Breast epithelium (tissue), 4 donors: ENCODE data around the gene MTG1. TPM values are rescaled to one million over a fixed set of nuclear protein-coding genes. Genes with fewer than 3 reads are reported as not detected.

Experiments used
- DNase-seq, 2 donors: peaks; one replicate each; pipeline ENCODE4 v3.0.0-alpha.2; 2019; ENCODE audit warnings: low spot score in 2 of 2
- H3K27ac ChIP-seq, 2 donors: fragments of 200-600 bp; sonication (generic) in 1 of 2; one replicate each; pipeline ENCODE4 v1.5.1; 2016 to 2019; ENCODE audit warnings: mild to moderate bottlenecking in 1 of 2
- H3K27me3 ChIP-seq, 2 donors: fragments of 200-600 bp; sonication (generic) in 1 of 2; one replicate each; pipeline versions ENCODE4 v1.5.1 to v1.6.0; 2017 to 2019; ENCODE audit warnings: control low read depth in 1 of 2, mild to moderate bottlenecking in 1 of 2
- H3K36me3 ChIP-seq: fragments of 200-600 bp; one replicate; pipeline ENCODE4 v1.5.1; 2019
- H3K4me1 ChIP-seq, 2 donors: fragments of 200-600 bp; sonication (generic); one replicate each; pipeline ENCODE4 v1.5.1; 2016 to 2019; ENCODE audit warnings: control low read depth in 1 of 2
- H3K4me3 ChIP-seq, 3 donors: fragments of 200-600 bp; sonication (generic); 1 replicate in 2 of 3; 2 replicates in 1 of 3; pipeline ENCODE4 v1.5.1; 2016 to 2019; ENCODE audit warnings: mild to moderate bottlenecking in 3 of 3, moderate library complexity in 2 of 3
- H3K9me3 ChIP-seq, 2 donors: fragments of 200-600 bp; sonication (generic) in 1 of 2; one replicate each; pipeline ENCODE4 v1.5.1; 2016 to 2019; ENCODE audit warnings: control low read depth in 1 of 2
- CTCF ChIP-seq, 3 donors: fragments of 450-650 bp; IDR thresholded peaks; one replicate each; pipeline ENCODE4 v1.5.1; 2016 to 2017; ENCODE audit warnings: antibody characterized with exemption in 3 of 3, mild to moderate bottlenecking in 3 of 3, moderate library complexity in 3 of 3
- POLR2A ChIP-seq: fragments of 450-650 bp; IDR thresholded peaks from one replicate; pipeline ENCODE4 v1.6.1; 2016; ENCODE audit warnings: antibody characterized with exemption, mild to moderate bottlenecking, moderate library complexity
- POLR2AphosphoS5 ChIP-seq, 3 donors: sonication (generic); formaldehyde crosslinking; IDR thresholded peaks; one replicate each; pipeline ENCODE4 v1.6.1; 2017; ENCODE audit warnings: antibody characterized with exemption in 3 of 3
- intact Hi-C: fragments of 100-400 bp; cut with DNase I; formaldehyde crosslinking; loops from one replicate; pipeline ENCODE4 v1.15.1; 2023; ENCODE audit warnings: low total_unique reads
- total RNA-seq, 3 donors: library from RNA; depleted of rRNA; stranded (reverse); fragments of >200 nt; gene quantifications; one replicate each; pipeline ENCODE4 v1.1.0, GENCODE V29; 2016

Gene MTG1
- total RNA-seq, 3 donors from 2014 or later, result 22.9 to 56.4 (median 37.0) TPM

GRCh38 chr10:133397938-133398337 is 4.0 kb downstream of the MTG1 start:
- H3K4me1 ChIP-seq, result peaks cover 3 to 8% of the 10 kb centered on the region in 2 donors
- TF ChIP-seq POLR2AphosphoS5 (IDR thresholded peaks at IDR 0.05), result no peak
- TF ChIP-seq POLR2A, result no peak
- TF ChIP-seq CTCF (IDR thresholded peaks at IDR 0.05), result no peak
- H3K27ac ChIP-seq, result no peak overlapping the region
- H3K9me3 ChIP-seq, result no peaks in the 10 kb centered on the region
- H3K4me3 ChIP-seq, result no peak overlapping the region
- no peaks in the 10 kb centered on the region for H3K36me3 ChIP-seq
- DNase-seq, result no peak
- intact Hi-C loops, result no loop called here
- no peaks in the 10 kb centered on the region for H3K27me3 ChIP-seq

GRCh38 chr10:133399123-133399601 is 5.2 kb downstream of the MTG1 start:
- TF ChIP-seq POLR2AphosphoS5 (IDR thresholded peaks at IDR 0.05), result no peak
- no peak for DNase-seq
- no peaks in the 10 kb centered on the region for H3K36me3 ChIP-seq
- no peaks in the 10 kb centered on the region for H3K27me3 ChIP-seq
- no peak overlapping the region for H3K4me3 ChIP-seq
- peaks cover 3 to 8% of the 10 kb centered on the region in 2 donors for H3K4me1 ChIP-seq
- no peaks in the 10 kb centered on the region for H3K9me3 ChIP-seq
- intact Hi-C loops, result no loop called here
- H3K27ac ChIP-seq, result no peak overlapping the region

GRCh38 chr10:133400624-133401424 is 6.9 kb downstream of the MTG1 start:
- intact Hi-C loops, result no loop called here
- Histone ChIP-seq H3K4me3 (no peak overlapping the region), H3K27me3 (no peaks in the 10 kb centered on the region), H3K4me1 (no peaks in the 10 kb centered on the region), H3K36me3 (no peaks in the 10 kb centered on the region), H3K27ac (no peak overlapping the region), H3K9me3 (no peaks in the 10 kb centered on the region)
- TF ChIP-seq POLR2A, result no peak
- no peak for TF ChIP-seq POLR2AphosphoS5 (IDR thresholded peaks at IDR 0.05)
- no peak for TF ChIP-seq CTCF (IDR thresholded peaks at IDR 0.05)
- DNase-seq, result no peak

GRCh38 chr10:133401500-133401899 is 7.5 kb downstream of the MTG1 start:
- Histone ChIP-seq H3K27me3 (no peaks in the 10 kb centered on the region), H3K9me3 (no peaks in the 10 kb centered on the region), H3K4me1 (no peaks in the 10 kb centered on the region), H3K36me3 (no peaks in the 10 kb centered on the region), H3K27ac (no peak overlapping the region), H3K4me3 (no peak overlapping the region)
- no peak for DNase-seq
- TF ChIP-seq CTCF (IDR thresholded peaks at IDR 0.05), result no peak
- TF ChIP-seq POLR2AphosphoS5 (IDR thresholded peaks at IDR 0.05), result no peak
- no peak for TF ChIP-seq POLR2A
- intact Hi-C loops, result no loop called here

GRCh38 chr10:133401981-133402725 is 8.2 kb downstream of the MTG1 start:
- Histone ChIP-seq H3K36me3 (no peaks in the 10 kb centered on the region), H3K4me1 (no peaks in the 10 kb centered on the region), H3K27ac (no peak overlapping the region), H3K4me3 (no peak overlapping the region), H3K9me3 (no peaks in the 10 kb centered on the region), H3K27me3 (no peaks in the 10 kb centered on the region)
- intact Hi-C loops, result no loop called here
- TF ChIP-seq POLR2AphosphoS5 (IDR thresholded peaks at IDR 0.05) (no peak), CTCF (IDR thresholded peaks at IDR 0.05) (no peak), POLR2A (no peak)
- no peak for DNase-seq
